ENCODE measurements around the gene GLUL. TPM values are rescaled to one million over a fixed set of nuclear protein-coding genes. Genes with fewer than 3 reads are reported as not detected.

The GLUL gene
- total RNA-seq, 1 donor from 2014 or later: 37.8 TPM

GRCh38 chr1:182388392-182389134, 3.0 kb downstream of the GLUL start:
- TF ChIP-seq, protein P1, sequence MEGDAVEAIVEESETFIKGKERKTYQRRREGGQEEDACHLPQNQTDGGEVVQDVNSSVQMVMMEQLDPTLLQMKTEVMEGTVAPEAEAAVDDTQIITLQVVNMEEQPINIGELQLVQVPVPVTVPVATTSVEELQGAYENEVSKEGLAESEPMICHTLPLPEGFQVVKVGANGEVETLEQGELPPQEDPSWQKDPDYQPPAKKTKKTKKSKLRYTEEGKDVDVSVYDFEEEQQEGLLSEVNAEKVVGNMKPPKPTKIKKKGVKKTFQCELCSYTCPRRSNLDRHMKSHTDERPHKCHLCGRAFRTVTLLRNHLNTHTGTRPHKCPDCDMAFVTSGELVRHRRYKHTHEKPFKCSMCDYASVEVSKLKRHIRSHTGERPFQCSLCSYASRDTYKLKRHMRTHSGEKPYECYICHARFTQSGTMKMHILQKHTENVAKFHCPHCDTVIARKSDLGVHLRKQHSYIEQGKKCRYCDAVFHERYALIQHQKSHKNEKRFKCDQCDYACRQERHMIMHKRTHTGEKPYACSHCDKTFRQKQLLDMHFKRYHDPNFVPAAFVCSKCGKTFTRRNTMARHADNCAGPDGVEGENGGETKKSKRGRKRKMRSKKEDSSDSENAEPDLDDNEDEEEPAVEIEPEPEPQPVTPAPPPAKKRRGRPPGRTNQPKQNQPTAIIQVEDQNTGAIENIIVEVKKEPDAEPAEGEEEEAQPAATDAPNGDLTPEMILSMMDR (IDR thresholded peaks at IDR 0.05): no peak
- H3K9me3 Mint-ChIP-seq: no peaks in the 10 kb centered on the region
- no peaks in the 10 kb centered on the region for H3K27me3 Mint-ChIP-seq
- peaks cover 26% of the 10 kb centered on the region for H3K4me1 Mint-ChIP-seq
- intact Hi-C loops (cut with micrococcal nuclease): no loop called here
- no peak overlapping the region for H3K27ac Mint-ChIP-seq
- DNase-seq (no peak), ATAC-seq (ENCODE audit: low read depth) (no peak)
- ChIA-PET POLR2A (no interaction called here), CTCF (interaction anchor here (1.0 to 1.4 kb wide), 2 partner anchors 8 to 245 kb away, joined by 5 read pairs; no protein-coding TSS in a partner anchor)
- H3K4me3 Mint-ChIP-seq: peak overlapping the region; percentile 24
- H3K36me3 Mint-ChIP-seq (ENCODE audit: low read depth): peaks cover 49% of the 10 kb centered on the region

GRCh38 chr1:182387566-182387965, 4.0 kb downstream of the GLUL start:
- H3K27ac Mint-ChIP-seq: no peak overlapping the region
- peaks cover 53% of the 10 kb centered on the region for H3K36me3 Mint-ChIP-seq (ENCODE audit: low read depth)
- ChIA-PET CTCF (interaction anchor here (1.0 kb wide), 1 partner anchor 9 kb away, joined by 5 read pairs; no protein-coding TSS in a partner anchor), POLR2A (no interaction called here)
- H3K9me3 Mint-ChIP-seq: no peaks in the 10 kb centered on the region
- ATAC-seq (ENCODE audit: low read depth) (no peak), DNase-seq (no peak)
- no peak overlapping the region for H3K4me3 Mint-ChIP-seq
- H3K4me1 Mint-ChIP-seq: peaks cover 25% of the 10 kb centered on the region
- H3K27me3 Mint-ChIP-seq: no peaks in the 10 kb centered on the region
- intact Hi-C loops (cut with micrococcal nuclease): no loop called here
- TF ChIP-seq, protein P1 (IDR thresholded peaks at IDR 0.05): no peak

- no peak overlapping the region for H3K27ac Mint-ChIP-seq
- no peaks in the 10 kb centered on the region for H3K9me3 Mint-ChIP-seq
These were observed 4.6 kb downstream of the GLUL start for GRCh38 chr1:182386980-182387379.

GRCh38 chr1:182385885-182386853, 5.4 kb downstream of the GLUL start:
- Mint-ChIP-seq H3K4me3 (no peak overlapping the region), H3K36me3 (ENCODE audit: low read depth) (peaks cover 51% of the 10 kb centered on the region), H3K27me3 (no peaks in the 10 kb centered on the region), H3K9me3 (no peaks in the 10 kb centered on the region), H3K4me1 (peaks cover 21% of the 10 kb centered on the region), H3K27ac (no peak overlapping the region)
- ChIA-PET POLR2A (no interaction called here), CTCF (interaction anchor here (1.6 kb wide), 1 partner anchor 10 kb away, joined by 3 read pairs; no protein-coding TSS in a partner anchor)
- no peak for DNase-seq
- intact Hi-C loops (cut with micrococcal nuclease): no loop called here
- TF ChIP-seq, protein P1 (IDR thresholded peaks at IDR 0.05): no peak
- no peak for ATAC-seq (ENCODE audit: low read depth)

More at GRCh38 chr1:182386980-182387379, 4.6 kb downstream of the GLUL start:
- ChIA-PET POLR2A (no interaction called here), CTCF (interaction anchor here (1.6 kb wide), 1 partner anchor 9 kb away, joined by 3 read pairs; no protein-coding TSS in a partner anchor)
- intact Hi-C loops (cut with micrococcal nuclease): no loop called here
- DNase-seq (no peak), ATAC-seq (ENCODE audit: low read depth) (no peak)
- H3K4me1 Mint-ChIP-seq: peaks cover 21% of the 10 kb centered on the region
- no peak overlapping the region for H3K4me3 Mint-ChIP-seq
- TF ChIP-seq, protein P1 (IDR thresholded peaks at IDR 0.05): no peak
- peaks cover 53% of the 10 kb centered on the region for H3K36me3 Mint-ChIP-seq (ENCODE audit: low read depth)
- no peaks in the 10 kb centered on the region for H3K27me3 Mint-ChIP-seq
